OCI-LY7 (cell line): ENCODE results near the gene C4orf36.

Source experiments
- CTCF ChIP-seq: fragments of 200-600 bp; sonication (generic); conservative IDR thresholded peaks from 2 replicates; pipeline ENCODE4 v1.5.1; 2014; ENCODE audit warnings: mild to moderate bottlenecking, antibody characterized with exemption, low read length, moderate library complexity, mixed read lengths
- EZH2phosphoT487 ChIP-seq: fragments of 200-600 bp; sonication (generic); IDR thresholded peaks from 2 replicates; pipeline ENCODE4 v1.6.1; 2018; ENCODE audit warnings: low read depth, borderline replicate concordance, mild to moderate bottlenecking, mixed run types, antibody characterized with exemption, low read length, moderate library complexity, mixed read lengths

- TF ChIP-seq CTCF, result no peak
- TF ChIP-seq EZH2phosphoT487, result no peak
Observed at GRCh38 chr4:86927843-86928395, 35.7 kb upstream of the C4orf36 start.
